Neural crest cell (in vitro differentiated cells): Measurements from ENCODE around the gene COPS7A. TPM values are rescaled to one million over a fixed set of nuclear protein-coding genes. Genes with fewer than 3 reads are reported as not detected.
"Not testable (repeated sequence)": the region's sequence is repeated elsewhere in the genome, so short reads cannot be mapped to it uniquely, and the experiment has no call there.

ENCODE experiments used
- DNase-seq: peaks from one replicate; pipeline ENCODE4 v3.0.0; 2021; ENCODE audit warnings: low read depth, mixed read lengths, low spot score
- H3K27ac Mint-ChIP-seq: one replicate; pipeline ENCODE4 v1.8.0; 2021; ENCODE audit warnings: mild to moderate bottlenecking, mixed read lengths; ENCODE audit not compliant: unreplicated experiment
- H3K27me3 Mint-ChIP-seq: 2 replicates; pipeline ENCODE4 v1.8.0; 2021; ENCODE audit warnings: low read depth, mild to moderate bottlenecking, mixed read lengths
- H3K36me3 Mint-ChIP-seq: 2 replicates; pipeline ENCODE4 v1.8.0; 2021; ENCODE audit warnings: low read depth, mild to moderate bottlenecking, mixed read lengths
- H3K4me1 Mint-ChIP-seq: 2 replicates; pipeline ENCODE4 v1.8.0; 2021; ENCODE audit warnings: mixed read lengths
- H3K4me3 Mint-ChIP-seq: one replicate; pipeline ENCODE4 v1.8.0; 2021; ENCODE audit warnings: mild to moderate bottlenecking, mixed read lengths
- H3K9me3 Mint-ChIP-seq: 2 replicates; pipeline ENCODE4 v1.8.0; 2021; ENCODE audit warnings: mixed read lengths
- total RNA-seq: library from RNA; stranded (reverse); gene quantifications from 2 replicates; pipeline ENCODE4 v1.2.1, GENCODE V29; 2021
- TF ChIP-seq, protein P1 (sequence below): fragments of 200-600 bp; sonication (generic); conservative IDR thresholded peaks from 2 replicates; pipeline ENCODE4 v1.5.0; 2021; ENCODE audit warnings: antibody characterized with exemption, mild to moderate bottlenecking

Gene COPS7A
- total RNA-seq, 1 donor from 2014 or later, result 37.7 TPM

DNA sequence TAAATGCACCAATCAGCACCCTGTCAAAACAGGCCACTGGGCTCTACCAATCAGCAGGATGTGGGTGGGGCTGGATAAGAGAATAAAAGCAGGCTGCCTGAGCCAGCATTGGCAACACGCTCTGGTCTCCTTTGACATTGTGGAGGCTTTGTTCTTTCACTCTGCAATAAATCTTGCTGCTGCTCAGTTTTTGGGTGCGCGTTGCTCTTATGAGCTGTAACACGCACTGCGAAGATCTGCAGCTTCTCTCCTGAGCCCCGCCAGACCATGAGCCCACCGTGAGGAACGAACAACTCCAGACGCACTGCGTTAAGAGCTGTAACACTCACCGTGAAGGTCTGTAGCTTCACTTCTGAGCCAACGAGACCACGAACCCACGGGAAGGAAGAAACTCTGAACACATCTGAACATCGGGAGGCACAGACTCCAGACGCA, 14.9 kb upstream of the COPS7A start:
- Mint-ChIP-seq H3K4me1 (peaks cover 6% of the 10 kb centered on the region), H3K27me3 (peaks cover 15% of the 10 kb centered on the region), H3K4me3 (no peak overlapping the region), H3K27ac (peak overlapping the region; percentile 79), H3K9me3 (peaks cover 2% of the 10 kb centered on the region), H3K36me3 (no peaks in the 10 kb centered on the region)
- DNase-seq, result no peak
- TF ChIP-seq, protein P1, sequence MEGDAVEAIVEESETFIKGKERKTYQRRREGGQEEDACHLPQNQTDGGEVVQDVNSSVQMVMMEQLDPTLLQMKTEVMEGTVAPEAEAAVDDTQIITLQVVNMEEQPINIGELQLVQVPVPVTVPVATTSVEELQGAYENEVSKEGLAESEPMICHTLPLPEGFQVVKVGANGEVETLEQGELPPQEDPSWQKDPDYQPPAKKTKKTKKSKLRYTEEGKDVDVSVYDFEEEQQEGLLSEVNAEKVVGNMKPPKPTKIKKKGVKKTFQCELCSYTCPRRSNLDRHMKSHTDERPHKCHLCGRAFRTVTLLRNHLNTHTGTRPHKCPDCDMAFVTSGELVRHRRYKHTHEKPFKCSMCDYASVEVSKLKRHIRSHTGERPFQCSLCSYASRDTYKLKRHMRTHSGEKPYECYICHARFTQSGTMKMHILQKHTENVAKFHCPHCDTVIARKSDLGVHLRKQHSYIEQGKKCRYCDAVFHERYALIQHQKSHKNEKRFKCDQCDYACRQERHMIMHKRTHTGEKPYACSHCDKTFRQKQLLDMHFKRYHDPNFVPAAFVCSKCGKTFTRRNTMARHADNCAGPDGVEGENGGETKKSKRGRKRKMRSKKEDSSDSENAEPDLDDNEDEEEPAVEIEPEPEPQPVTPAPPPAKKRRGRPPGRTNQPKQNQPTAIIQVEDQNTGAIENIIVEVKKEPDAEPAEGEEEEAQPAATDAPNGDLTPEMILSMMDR, result no peak

DNA sequence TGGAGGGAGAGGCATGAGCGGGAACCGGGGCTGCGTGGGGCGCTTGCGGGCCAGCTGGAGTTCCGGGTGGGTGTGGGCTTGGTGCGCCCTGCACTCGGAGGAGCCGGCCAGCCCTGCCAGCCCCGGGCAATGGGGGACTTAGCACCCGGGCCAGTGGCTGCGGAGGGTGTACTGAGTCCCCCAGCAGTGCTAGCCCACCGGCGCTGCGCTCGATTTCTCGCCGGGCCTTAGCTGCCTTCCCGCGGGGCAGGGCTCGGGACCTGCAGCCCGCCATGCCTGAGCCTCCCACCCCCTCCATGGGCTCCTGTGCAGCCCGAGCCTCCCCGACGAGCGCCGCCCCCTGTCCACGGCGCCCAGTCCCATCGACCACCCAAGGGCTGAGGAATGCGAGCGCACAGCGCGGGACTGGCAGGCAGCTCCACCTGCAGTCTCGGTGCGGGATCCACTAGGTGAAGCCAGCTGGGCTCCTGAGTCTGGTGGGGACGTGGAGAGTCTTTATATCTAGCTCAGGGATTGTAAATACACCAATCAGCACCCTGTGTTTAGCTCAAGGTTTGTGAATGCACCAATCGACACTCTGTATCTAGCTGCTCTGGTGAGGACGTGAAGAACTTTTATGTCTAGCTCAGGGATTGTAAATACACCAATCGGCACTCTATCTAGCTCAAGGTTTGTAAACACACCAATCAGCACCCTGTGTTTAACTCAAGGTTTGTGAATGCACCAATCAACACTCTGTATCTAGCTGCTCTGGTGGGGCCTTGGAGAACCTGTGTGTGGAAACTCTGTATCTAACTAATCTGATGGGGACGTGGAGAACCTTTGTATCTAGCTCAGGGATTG, 7.6 kb upstream of the COPS7A start:
- DNase-seq, H3K27ac Mint-ChIP-seq, H3K4me3 Mint-ChIP-seq, H3K27me3 Mint-ChIP-seq, H3K9me3 Mint-ChIP-seq, H3K4me1 Mint-ChIP-seq, H3K36me3 Mint-ChIP-seq: not testable (repeated sequence)

DNA sequence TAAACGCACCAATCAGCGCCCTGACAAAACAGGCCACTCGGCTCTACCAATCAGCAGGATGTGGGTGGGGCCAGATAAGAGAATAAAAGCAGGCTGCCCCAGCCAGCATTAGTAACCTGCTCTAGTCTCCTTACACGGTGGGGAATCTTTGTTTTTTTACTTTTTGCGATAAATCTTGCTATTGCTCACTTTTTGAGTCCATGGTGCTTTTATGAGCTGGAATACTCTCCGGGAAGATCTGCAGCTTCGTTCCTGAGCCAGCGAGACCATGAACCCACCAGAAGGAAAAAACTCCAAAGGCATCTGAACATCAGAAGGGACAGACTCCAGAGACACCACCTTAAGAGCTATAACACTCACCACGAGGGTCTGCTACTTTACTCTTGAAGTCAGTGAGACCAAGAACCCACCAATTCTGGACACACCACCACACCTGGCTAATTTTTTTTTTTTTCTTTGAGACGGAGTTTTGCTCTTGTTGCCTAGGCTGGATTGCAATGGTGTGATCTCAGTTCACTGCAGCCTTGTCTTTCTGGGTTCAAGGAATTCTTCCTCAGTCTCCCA, 6.9 kb upstream of the COPS7A start:
- no peaks in the 10 kb centered on the region for H3K36me3 Mint-ChIP-seq
- TF ChIP-seq, protein P1, result no peak
- peaks cover 3% of the 10 kb centered on the region for H3K9me3 Mint-ChIP-seq
- H3K27me3 Mint-ChIP-seq, result peaks cover 6% of the 10 kb centered on the region
- H3K4me3 Mint-ChIP-seq, result no peak overlapping the region
- no peak for DNase-seq
- no peak overlapping the region for H3K27ac Mint-ChIP-seq
- H3K4me1 Mint-ChIP-seq, result peaks cover 3% of the 10 kb centered on the region

DNA sequence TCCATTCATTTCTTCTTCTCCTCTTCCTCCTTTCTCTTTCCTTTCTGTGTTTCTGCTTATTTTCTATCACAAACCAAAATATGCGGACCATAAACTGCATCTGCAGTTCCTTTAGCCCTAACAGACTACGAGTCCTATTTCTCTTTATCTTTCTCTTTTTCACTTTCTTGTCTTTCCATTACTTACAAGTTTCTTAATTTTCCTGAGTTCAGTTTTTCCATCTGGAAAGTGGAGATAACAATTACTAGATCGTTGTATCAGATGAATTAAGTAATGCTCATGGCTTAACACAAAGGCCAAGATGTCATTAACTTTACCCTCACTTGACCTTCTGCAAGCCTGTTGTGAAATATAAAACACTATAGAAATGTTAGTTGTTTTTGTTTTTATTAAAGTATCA, 983 bp upstream of the COPS7A start:
- Mint-ChIP-seq H3K4me1 (peaks cover 19% of the 10 kb centered on the region), H3K36me3 (peaks cover 3% of the 10 kb centered on the region), H3K9me3 (no peaks in the 10 kb centered on the region), H3K27me3 (peaks cover 6% of the 10 kb centered on the region), H3K4me3 (no peak overlapping the region), H3K27ac (no peak overlapping the region)
- TF ChIP-seq, protein P1, result no peak
- no peak for DNase-seq

DNA sequence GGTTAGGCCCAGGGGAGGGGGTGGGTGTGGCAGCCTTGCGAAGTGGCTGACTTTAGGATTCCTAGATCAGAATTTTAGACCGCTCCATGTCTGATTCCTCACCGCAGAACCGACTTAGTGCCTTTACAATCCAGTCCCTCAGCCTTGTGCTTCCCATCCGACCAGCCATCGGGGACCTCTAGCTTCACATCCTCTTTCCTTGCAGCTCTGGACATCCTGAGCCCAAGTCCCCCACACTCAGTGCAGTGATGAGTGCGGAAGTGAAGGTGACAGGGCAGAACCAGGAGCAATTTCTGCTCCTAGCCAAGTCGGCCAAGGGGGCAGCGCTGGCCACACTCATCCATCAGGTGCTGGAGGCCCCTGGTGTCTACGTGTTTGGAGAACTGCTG, 557 bp downstream of the COPS7A start:
- peaks cover 3% of the 10 kb centered on the region for H3K36me3 Mint-ChIP-seq
- DNase-seq, result no peak
- H3K4me3 Mint-ChIP-seq, result peak overlapping the region; percentile 88
- no peaks in the 10 kb centered on the region for H3K9me3 Mint-ChIP-seq
- peak overlapping the region; percentile 98 for H3K27ac Mint-ChIP-seq
- TF ChIP-seq, protein P1, result no peak
- H3K27me3 Mint-ChIP-seq, result peaks cover 6% of the 10 kb centered on the region
- peaks cover 19% of the 10 kb centered on the region for H3K4me1 Mint-ChIP-seq

DNA sequence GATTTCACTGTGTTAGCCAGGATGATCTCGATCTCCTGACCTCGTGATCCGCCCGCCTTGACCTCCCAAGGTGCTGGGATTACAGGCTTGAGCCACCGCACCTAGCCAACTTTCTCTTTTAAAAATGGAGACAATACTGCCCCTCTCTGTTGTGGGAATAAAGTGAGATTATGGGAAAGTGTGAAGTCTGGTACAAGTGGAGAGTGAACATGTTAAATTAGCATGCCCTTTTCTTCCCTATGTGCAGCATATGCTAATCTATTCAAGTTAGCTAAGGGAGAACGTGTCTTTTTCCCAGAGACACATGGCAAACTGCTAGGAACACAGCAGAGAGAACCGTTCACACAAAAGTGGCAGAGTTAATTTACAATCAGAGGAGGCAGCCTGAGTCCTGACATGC, 1.5 kb downstream of the COPS7A start:
- H3K4me3 Mint-ChIP-seq, result peak overlapping the region; percentile 17
- H3K4me1 Mint-ChIP-seq, result peaks cover 19% of the 10 kb centered on the region
- TF ChIP-seq, protein P1, result no peak
- H3K27ac Mint-ChIP-seq, result peak overlapping the region; percentile 31
- H3K27me3 Mint-ChIP-seq, result peaks cover 3% of the 10 kb centered on the region
- peaks cover 5% of the 10 kb centered on the region for H3K36me3 Mint-ChIP-seq
- H3K9me3 Mint-ChIP-seq, result no peaks in the 10 kb centered on the region
- no peak for DNase-seq
